ENCODE measurements around the gene PDAP1. TPM values are rescaled to one million over a fixed set of nuclear protein-coding genes. Genes with fewer than 3 reads are reported as not detected.

The PDAP1 gene
- total and polyA plus RNA-seq, 2 of the 8 experiments (the other 6 are each of a cell fraction or from before 2014, with no cell fraction given), result 26.6 to 169 TPM

DNA sequence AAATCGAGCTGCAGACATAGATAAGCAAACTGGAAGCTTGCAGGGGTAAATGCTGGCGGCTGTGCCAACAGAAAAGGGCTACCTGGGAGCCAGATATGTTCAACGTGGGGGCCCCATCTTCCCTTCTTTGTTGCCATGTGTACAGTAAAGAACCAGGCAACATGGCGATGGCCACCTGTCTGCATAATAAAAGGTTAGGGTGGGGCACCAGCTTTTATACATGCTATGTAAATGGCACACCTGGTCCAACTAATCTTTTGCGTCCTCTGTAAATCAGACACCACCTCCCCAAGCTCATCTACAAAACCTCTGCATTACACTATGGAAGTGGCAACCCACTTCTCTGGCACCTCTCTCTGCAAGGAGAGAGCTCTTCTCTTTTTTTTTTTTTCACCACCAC is 14.2 kb upstream of the PDAP1 start:
- H3K27ac ChIP-seq (ENCODE audit: low read depth, low read length), result no peak overlapping the region
- no peak overlapping the region for H4K91ac ChIP-seq (replicated peaks; ENCODE audit: insufficient read length, low read length)
- POLR2A ChIA-PET (ENCODE audit: partially characterized antibody), result interaction anchor here (0.6 to 4.3 kb wide), 11 partner anchors 9 to 512 kb away, joined by 3 to 25 read pairs (median 3); partner anchors contain the start of genes BUD31, CPSF4, PDAP1 and PTCD1
- H2BK5ac ChIP-seq (ENCODE audit: low read depth, low read length), result no peak overlapping the region
- H3K23ac ChIP-seq (ENCODE audit: insufficient read length), result no peak overlapping the region
- H3K14ac ChIP-seq (ENCODE audit: insufficient read length), result no peak overlapping the region
- H4K8ac ChIP-seq (ENCODE audit: extremely low read depth, insufficient read depth, low read length), result no peak overlapping the region
- CTCF ChIA-PET (ENCODE audit: partially characterized antibody), result interaction anchor here (0.7 to 1.1 kb wide), 3 partner anchors 19 to 44 kb away, joined by 3 read pairs; partner anchors contain the start of gene ATP5MF
- no peak overlapping the region for H3K56ac ChIP-seq (replicated peaks; ENCODE audit: insufficient read length, low read depth, low read length)
- H2BK15ac ChIP-seq (ENCODE audit: low read length), result no peak overlapping the region
- H4K5ac ChIP-seq (ENCODE audit: insufficient read length, low read depth, low read length), result no peak overlapping the region
- no peaks in the 10 kb centered on the region; a peak in 1 of 4 replicates for H3K9me3 ChIP-seq (ENCODE audit: insufficient read depth in 2 of 2, low read depth in 1 of 2, low read length in 1 of 2)
- no peaks in the 10 kb centered on the region for H3K79me2 ChIP-seq (ENCODE audit: control insufficient read depth in 1 of 2, insufficient read depth in 2 of 2, low read length in 2 of 2)
- TF ChIP-seq FOSL1 (IDR thresholded peaks at IDR 0.05; ENCODE audit: insufficient read depth, low read depth, low read length) (no peak), JUND (IDR thresholded peaks at IDR 0.05; ENCODE audit: low read length) (no peak), CBX5 (IDR thresholded peaks at IDR 0.05; ENCODE audit: low read depth, low read length) (no peak), POU5F1 (IDR thresholded peaks at IDR 0.05; ENCODE audit: low read depth, low read length) (no peak), SIRT6 (IDR thresholded peaks at IDR 0.05; ENCODE audit: low read length) (no peak), RNF2 (IDR thresholded peaks at IDR 0.05; ENCODE audit: borderline replicate concordance, low read depth, low read length, missing control alignments, poor library complexity, severe bottlenecking) (no peak), RXRA (IDR thresholded peaks at IDR 0.05; ENCODE audit: insufficient read depth, low read depth, low read length) (no peak), BACH1 (IDR thresholded peaks at IDR 0.05; ENCODE audit: low read length) (no peak), KDM1A (IDR thresholded peaks at IDR 0.05; ENCODE audit: borderline replicate concordance, low read length) (no peak)
- TF ChIP-seq, protein P1, sequence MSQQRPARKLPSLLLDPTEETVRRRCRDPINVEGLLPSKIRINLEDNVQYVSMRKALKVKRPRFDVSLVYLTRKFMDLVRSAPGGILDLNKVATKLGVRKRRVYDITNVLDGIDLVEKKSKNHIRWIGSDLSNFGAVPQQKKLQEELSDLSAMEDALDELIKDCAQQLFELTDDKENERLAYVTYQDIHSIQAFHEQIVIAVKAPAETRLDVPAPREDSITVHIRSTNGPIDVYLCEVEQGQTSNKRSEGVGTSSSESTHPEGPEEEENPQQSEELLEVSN (IDR thresholded peaks at IDR 0.05), result no peak
- no peaks in the 10 kb centered on the region for H3K23me2 ChIP-seq (ENCODE audit: low read depth, low read length)
- H2BK20ac ChIP-seq (ENCODE audit: low read length), result no peak overlapping the region
- H3K9ac ChIP-seq (replicated peaks in 1 of 4; ENCODE audit: extremely low read depth in 1 of 4, low read depth in 3 of 4, low read length in 3 of 4), result no peak overlapping the region
- H2AK5ac ChIP-seq (ENCODE audit: low read depth, low read length), result no peak overlapping the region
- no peaks in the 10 kb centered on the region; a peak in 1 of 7 replicates for H3K27me3 ChIP-seq (replicated peaks in 1 of 4; ENCODE audit: control insufficient read depth in 3 of 4, extremely low read depth in 1 of 4, insufficient read depth in 3 of 4, low read length in 3 of 4)
- no peak overlapping the region for H2BK120ac ChIP-seq (replicated peaks; ENCODE audit: low read depth, low read length)
- H3K4me3 ChIP-seq (ENCODE audit: extremely low read depth in 1 of 4, insufficient read depth in 2 of 4, low read depth in 3 of 4, low read length in 4 of 4), result no peak overlapping the region
- no peak overlapping the region for H2BK12ac ChIP-seq (ENCODE audit: low read depth, low read length)
- peaks cover 22 to 63% (median 51%) of the 10 kb centered on the region in 4 experiments for H3K36me3 ChIP-seq (ENCODE audit: control insufficient read depth in 2 of 4, insufficient read depth in 4 of 4, low read length in 3 of 4)
- no peaks in the 10 kb centered on the region; a peak in 1 of 7 replicates for H3K4me1 ChIP-seq (replicated peaks in 1 of 4; ENCODE audit: control insufficient read depth in 3 of 4, insufficient read depth in 4 of 4, low read length in 3 of 4)
- FAIRE-seq (no peak), DNase-seq (ENCODE audit: low read depth in 1 of 2, low spot score in 2 of 2) (no peak)
- H3K4me2 ChIP-seq (ENCODE audit: insufficient read depth in 1 of 2, low read depth in 2 of 2, low read length in 2 of 2), result no peak overlapping the region
- WGBS, 2 experiments (ENCODE audit: extremely low coverage in 1 of 2, insufficient coverage in 1 of 2, insufficient read length in 1 of 2, insufficient replicate concordance in 2 of 2, low coverage in 1 of 2, low lambda C conversion rate in 2 of 2, missing lambda C conversion rate in 1 of 2), result 91% methylated on average over 5 of the region's 5 CpGs; no CpG with 5 or more reads in 1 of the 2 experiments
- H2AFZ ChIP-seq (ENCODE audit: low read length), result no peak overlapping the region
- no peak overlapping the region for H3K4ac ChIP-seq (replicated peaks; ENCODE audit: insufficient read length, low read depth, low read length)
- peaks cover 3 to 13% of the 10 kb centered on the region in 2 experiments for H4K20me1 ChIP-seq (replicated peaks in 1 of 2; ENCODE audit: control insufficient read depth in 1 of 2, insufficient read depth in 2 of 2, low read length in 2 of 2)
- no peaks in the 10 kb centered on the region; the same call in none of the 2 replicates for H3K79me1 ChIP-seq (ENCODE audit: low read depth, low read length)
- H3K18ac ChIP-seq (ENCODE audit: extremely low read depth, low read length), result no peak overlapping the region
